ENCODE results near the gene GORASP1.

The GORASP1 gene

DNA sequence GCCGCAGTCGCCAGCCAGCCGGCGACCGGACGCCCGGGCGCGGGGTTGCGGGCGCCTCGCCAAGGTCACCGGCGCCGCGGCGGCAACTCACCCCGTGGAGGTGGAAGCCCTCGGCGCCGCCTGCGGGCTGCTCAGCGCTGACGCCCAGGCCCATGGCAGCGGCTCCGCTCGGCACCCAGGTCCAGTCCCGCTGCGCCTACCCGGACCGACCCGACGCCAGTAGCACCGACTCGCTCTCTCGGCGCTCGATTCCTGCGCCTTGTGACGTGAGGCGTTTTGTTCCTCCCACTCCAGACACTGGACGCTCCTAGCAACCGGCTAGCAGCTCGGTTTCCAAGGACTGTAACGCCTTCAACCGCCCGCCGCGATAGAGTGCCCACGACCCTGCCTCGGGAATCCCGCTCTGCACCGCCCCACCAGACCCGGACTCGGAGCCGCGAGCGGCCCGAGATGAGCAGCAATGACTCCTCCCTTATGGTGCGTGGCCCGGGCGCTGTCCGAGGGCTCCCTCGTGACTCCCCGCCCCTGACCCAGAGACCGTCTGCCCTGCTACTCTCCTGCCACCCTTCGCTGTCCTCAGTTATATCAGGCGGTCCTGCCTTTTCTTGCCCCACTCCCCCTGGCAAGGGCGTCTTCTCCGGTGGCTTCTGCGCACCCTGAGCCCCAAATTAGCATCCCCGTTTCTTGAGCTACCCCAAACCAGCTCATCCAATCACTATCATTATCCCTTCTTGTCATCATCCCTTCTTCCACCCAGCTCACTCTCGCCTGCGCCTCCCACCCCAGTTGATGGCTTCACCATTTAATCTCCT, at the start of gene GORASP1, which contains the start of gene TTC21A:
Gene GORASP1, minus strand, starts transcription at position 240 of the 812 bp plus-strand sequence. Its CDS starts 86 bp downstream, at position 154.
Gene TTC21A, plus strand, starts transcription at position 293 of the 812 bp plus-strand sequence. Its CDS starts 158 bp downstream, at position 451.
- peak; percentile 90 to 99 (median 93) for DNase-seq
- intact Hi-C loops (cut with DNase I): loop anchor here (2.0 to 10.0 kb wide), 5 partner anchors 35 to 275 kb away; partner anchors contain the start of genes SCN11A, SLC25A38 and WDR48

DNA sequence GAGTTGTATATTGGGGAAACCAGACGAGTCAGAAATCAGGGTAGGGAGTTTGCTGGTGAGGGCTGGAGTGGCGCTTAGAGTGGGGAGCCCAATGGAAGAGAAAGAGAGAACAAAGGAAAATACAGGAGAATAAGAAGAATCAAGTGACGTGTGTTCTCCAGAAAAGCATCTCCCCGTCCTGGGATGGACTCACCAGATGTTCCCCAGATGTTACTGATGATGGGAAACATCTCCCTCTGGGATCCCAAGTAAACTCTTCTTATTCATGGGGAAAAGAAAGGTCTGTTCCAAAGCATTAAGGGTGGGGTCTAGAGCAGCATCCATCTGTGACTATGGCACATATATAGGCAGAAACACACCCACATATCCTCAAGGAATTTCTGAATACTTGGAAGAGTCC, 49.0 kb upstream of the GORASP1 start:
- intact Hi-C loops (cut with DNase I): no loop called here
- no peak for DNase-seq

DNA sequence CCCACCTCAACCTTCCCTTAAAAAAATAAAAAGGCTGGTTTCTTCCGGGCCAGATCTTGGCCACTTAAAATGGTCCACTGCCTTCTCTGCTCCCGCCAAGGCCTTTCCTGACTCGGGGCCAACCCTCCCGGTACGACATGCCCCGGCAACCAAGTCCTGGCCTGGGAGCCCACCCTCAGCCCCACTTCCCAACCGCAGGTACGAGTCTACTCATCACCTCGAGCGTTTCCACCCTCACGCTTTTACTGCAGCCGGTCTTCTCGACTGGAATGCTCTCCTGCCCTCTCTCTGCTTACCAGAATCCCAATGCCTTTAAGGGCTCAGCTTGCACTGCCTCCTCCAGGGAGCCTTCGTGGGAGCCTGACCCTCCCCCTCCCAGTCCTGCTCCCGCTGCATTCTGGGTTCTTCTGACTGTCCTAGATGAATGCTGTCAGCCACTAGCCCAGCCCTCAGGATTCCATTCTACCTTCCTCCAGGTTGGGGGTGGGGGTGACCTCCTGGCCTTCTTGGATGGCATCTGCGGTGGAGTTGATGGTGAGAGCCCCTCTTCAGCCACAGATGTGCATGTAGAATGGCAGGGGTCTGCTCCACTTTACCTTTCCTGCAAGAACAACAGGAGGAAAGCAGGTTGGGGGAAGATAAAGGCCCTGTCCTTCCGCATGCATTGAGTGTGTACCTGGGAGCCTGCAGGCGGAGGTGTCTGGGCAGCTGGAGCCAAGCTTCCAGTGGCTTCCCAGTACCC, 47.0 kb upstream of the GORASP1 start:
- DNase-seq: no peak
- intact Hi-C loops (cut with DNase I): no loop called here

DNA sequence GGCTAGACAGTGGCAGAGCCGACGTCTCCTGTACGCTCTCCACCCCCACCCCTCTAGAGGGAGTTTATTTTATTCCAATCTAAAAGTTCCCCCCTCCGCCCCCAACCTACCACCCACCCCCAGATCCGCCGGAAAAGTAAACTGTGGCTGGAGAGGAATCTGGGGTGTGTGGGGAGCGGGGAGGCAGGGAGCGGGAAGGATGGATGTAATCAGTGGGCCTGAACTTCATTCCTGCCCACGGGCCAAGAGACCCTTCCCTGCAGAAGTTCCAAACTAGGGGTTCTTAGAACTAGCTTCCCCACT, 46.5 kb upstream of the GORASP1 start:
- DNase-seq: no peak
- intact Hi-C loops (cut with DNase I): no loop called here

DNA sequence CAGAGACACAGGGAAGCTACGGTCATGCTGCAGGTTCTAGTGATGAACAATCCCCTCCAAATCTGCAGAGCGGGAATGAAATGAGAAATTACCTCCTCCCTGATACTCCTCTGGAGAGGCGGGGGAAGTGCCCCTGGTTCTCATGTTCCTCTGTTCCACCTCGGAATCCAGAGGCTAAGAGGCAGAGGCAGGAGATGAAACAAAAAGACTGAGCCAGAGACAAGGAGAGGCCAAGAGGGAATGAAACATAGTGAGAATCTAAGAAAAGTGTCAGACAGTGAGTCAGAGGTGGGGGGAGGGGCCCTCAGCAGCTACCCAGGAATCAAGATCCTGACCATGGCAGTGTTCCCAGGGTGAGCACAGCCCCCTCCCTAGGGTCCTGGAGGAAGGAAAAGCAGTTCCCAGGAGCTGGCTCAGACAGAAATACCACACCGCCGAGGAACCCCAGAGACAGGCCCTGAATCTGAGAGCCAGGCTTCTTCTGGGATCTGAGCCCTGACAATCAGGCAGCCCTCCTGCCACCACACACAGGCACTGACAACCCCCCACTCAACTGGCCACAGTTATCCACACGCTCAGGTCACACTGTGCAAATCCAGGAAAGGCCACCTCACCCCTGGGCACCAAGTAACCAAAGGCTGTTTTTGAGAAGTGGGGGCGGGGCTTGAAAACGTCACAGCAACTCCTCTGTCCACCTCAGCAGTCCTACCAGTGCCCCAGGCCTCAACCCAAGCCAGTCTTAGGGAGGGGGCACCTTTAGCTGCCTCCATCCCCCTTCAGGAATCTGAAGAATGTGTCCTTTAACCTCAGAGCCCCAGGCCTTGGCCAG, 43.6 kb upstream of the GORASP1 start:
- intact Hi-C loops (cut with DNase I): no loop called here
- DNase-seq: peak in 7 of 10 donors; percentile 41 to 92 (median 56)

DNA sequence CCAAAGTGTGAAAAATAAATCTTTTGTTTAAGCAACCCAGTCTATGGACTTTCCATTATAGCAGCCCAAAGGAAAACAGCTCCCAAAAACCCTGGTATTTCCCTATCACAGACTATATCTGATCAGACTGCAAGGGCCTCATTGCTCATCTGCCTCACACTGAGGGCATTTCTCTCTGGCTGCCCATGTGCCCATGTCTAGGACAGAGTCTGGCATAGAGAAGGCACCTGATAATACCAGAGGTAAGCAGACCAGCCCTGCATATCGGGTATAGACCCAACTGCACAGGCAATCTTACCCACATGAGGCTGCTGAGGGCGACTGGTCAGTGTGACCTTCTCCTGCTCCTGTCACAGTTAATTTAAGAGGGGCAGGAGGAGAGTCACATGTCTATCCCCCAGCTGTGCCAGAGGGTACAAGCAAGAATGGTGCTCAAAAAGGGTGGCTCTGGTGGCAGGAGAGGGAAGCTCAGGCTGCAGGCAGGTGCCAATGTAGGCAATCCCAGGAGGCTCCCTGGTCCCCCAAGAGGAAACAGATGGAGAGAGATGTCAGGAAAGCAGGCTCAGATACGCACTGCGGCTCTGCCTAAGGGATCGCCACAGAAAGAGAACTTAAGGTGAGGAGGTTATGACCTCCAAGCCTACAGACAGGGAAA, 42.8 kb upstream of the GORASP1 start:
- intact Hi-C loops (cut with DNase I): no loop called here

DNA sequence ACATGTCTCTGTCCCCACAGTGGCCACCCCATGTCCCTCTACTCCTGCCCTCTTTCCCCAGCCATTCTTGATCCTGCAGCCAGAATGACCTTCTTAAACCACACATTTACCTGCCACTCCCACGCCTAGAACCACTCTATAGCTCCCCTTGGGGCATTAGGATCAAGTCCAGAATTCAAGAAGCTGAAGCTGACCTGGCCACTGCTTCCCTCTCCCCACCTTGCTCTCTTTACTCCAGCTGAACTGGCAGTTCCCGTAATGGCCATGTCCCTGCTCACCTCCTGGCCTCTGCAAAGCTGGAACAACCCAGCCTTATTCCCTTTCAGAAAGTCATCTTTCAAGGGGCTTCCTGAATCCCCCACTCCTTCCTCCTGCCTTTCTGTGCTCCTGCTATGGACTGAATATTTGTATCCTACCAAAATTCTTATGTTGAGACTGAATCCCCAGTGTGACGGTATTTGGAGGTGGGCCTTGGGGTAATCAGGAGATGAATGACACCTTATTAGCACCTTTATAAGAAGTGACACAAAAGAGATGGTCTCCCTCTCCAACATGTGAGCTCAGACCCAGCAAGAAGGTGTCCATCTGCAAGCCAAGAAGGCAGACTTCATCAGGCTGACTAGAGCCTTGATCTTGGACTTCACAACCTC, 42.2 kb upstream of the GORASP1 start:
- no peak for DNase-seq
- intact Hi-C loops (cut with DNase I): no loop called here

More for the DNA sequence above, 42.8 kb upstream of the GORASP1 start:
- DNase-seq: no peak

DNA sequence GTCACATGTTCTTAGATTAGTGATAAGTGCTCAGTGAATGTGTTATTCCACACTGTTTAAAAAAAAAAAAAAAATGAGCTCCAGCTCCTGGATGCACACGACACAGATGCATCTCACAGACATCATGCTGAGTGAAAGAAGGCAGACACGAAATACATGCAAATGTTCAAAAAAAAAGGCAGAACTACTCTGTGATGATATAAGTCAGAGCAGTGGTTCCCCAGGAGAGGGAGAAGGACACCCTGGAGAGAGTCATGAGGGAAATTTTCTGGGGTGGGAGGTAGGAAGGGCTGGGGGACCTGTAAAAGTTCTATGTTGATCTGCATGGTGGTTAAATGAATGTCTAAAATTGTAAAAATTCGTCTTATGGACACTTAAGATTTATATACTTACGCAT, 41.6 kb upstream of the GORASP1 start:
- intact Hi-C loops (cut with DNase I): no loop called here
- no peak for DNase-seq

DNA sequence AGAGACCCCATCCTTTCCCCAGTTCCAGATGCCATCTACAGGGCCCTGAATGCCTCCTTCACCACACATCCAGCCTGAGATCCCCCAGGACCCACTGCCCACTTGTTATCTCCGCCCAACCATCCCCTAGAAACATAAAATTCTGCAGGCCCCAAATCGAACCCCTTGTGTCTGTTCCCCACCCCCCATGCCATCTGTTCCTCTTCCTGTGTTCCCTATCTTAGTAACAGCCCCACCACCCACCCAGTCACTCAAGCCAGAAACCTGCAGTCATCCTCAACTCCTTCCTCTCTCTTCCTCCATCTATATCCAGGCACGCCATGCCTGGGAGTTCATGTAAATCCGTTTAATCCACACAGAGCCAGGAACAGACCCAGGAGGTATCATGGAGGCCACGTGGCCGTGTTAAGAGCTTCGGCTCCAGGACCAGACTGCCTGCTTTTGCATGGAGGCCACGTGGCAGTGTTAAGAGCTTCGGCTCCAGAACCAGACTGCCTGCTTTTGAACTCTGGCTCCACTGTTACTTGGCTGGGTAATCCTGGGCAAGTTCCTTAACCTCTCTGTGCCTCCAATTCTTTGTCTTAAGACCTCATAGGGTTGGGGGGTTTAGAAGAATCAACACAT, 41.1 kb upstream of the GORASP1 start:
- intact Hi-C loops (cut with DNase I): no loop called here
- peak in 2 of 10 donors; percentile 29 to 58 for DNase-seq

DNA sequence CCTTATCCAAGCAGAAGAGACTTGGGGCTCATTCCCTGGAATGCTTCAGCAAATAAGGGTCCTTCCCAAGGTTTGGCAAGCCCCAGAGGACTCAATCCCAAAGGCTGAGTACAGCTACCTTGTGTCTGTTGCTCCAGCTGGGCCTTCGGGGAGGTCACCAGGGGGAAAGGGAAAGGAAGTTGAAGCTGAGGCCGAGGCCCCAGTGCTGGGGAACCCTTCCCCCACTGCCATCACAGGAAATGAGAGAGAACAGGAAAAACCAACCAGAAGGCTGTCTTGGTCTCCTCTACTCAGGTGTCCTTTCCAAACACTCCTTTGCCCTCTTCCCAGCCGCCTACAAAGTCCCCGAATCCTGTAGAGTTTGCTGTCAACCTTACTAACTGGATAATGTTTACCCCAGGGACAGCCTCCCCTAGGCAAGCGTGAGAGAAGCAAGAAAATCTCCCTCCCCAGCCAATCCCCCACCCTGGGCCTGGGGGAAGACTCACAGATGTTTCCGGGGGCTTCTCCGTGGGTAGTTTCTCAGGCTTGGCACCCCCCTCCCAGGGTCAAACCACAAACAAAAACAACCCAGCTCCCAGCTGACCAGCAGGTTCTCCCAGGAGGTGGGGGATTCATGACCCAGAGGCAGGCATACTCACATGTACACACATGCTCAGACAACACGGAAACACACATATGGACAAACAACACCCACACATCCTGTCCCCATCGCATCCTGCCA, 40.4 kb upstream of the GORASP1 start:
- intact Hi-C loops (cut with DNase I): no loop called here
- no peak for DNase-seq

DNA sequence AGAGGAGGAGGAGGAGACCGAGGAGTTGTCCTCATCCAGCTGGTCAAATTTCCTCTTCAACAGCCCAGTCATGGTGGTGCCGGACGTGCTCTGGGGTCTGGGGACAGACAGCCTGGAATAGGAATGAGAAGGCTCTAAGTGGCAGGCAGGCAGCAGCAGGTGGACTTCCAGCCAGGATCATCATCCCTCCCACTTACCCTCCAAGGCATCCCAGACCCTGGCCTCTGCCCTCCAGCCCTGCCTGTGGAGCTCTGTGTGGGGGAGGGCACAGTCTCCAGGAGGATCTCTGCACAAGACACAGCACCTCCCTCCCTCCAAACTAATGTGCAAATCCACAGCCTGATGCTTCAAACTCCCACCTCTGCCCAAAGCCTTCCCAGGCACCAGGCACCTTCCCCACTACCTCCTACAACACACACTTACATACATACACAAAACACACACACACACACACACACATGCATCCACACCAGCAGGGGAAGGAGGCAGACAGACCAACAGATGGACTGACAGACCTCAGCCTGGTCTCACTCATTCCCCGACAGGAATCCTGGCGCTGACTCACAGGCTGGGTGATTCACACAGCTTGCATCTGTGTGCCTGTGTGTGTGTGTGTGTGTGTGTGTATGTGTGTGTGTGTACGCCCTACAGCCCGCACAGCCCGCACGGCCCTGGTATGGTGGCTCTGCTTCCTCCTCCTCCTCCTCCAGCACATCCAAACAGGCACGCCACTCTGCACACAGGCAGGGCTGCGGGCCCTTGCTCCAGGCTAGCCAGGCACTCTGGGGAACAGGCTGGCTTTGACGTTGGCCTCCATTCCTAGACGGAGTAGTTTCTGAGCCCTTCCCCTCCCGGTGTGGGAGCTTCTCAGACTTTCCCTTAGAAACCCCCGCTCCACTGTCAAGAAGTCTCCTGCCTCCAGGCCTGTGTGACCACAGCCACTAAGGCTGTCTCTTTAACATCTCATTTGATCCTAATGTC, 39.5 kb upstream of the GORASP1 start:
- DNase-seq: peak; percentile 43 to 96 (median 78)
- intact Hi-C loops (cut with DNase I): no loop called here

DNA sequence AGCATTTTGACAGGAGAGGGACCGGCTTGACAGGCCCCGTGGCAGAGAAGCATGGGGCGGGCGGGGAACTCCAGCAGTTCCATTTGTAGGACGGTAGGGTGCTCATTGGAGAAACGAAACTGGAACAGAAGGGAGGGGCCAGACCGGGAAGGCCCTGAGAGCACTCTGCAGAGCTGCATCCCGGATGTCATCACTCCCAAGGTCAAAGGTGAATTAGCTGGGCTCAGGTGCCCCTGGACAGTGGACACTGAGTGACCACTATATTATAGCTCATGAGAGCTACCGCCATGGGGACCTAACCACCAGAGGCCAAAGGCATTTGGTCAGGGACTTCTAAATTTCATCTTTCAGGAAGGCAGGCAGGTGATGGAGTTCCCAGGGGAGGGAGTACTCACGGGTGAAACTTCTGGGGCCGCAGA, 38.7 kb upstream of the GORASP1 start:
- intact Hi-C loops (cut with DNase I): no loop called here
- peak in 4 of 10 donors; percentile 28 to 89 (median 60) for DNase-seq

DNA sequence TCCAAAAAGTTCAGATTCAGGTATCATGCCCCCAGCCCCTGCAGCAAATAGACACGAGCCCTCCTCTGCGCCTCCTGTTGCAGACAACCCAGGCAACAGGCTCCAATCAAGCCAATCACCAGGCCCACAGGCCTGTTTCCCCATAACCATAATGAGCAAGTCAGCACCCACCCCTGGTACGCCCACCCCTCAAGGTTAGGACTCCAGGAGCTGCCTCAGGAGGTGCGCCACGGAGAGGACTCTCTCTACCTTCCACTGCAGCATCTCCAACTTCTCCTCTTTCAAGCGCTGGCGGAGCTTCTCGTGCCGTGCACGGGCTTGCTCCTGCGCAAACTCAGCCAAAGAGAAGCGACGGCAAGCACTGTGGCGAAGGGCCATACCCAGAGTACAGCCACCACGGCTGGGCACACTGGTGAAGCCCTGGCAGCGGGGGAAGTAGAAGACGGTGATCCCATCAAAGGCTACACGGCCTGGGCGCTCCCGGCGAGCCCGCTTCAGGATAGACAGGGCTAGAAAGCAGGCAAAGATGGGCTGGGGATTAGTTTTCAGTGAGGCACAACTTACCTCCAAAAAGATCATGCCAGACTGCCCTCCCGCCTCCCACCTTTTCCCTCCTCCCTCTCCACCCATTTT, 37.4 kb upstream of the GORASP1 start:
- no peak for DNase-seq
- intact Hi-C loops (cut with DNase I): loop anchor here (5.0 kb wide), 1 partner anchor 38 kb away; the partner anchor contains the start of genes GORASP1 and TTC21A

DNA sequence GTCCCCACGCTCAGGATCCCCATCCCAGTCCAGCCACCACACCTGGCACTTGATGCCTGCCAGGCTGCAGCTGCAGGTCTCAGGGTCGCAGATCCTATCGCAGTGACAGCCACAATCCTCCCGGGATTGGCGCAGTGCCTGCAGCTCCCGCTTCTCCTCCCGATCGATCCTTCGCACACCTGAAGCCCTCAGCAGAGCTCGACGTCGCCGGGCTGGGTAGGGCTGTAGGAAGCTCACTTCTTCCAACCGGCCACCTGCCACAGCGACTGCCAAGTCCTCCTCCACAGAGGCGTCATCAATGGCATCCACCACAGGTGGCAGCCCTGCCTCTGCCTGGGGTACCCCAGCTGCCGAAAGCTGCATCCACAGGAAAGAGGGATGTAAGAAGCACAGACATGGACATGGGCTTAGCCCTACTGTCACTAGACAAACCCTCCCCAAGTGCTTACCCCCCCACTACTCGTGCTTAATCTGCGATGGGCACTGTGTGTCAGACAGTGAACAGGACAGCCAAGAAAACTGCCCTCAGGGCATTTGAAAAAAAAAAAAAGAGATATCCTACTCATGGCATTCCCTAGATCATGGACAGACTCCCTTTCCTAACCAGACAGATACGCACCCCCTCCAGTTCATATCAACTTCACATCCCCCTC, 36.8 kb upstream of the GORASP1 start:
- DNase-seq: peak in 2 of 10 donors; percentile 21 to 87
- intact Hi-C loops (cut with DNase I): loop anchor here (5.0 kb wide), 1 partner anchor 37 kb away; the partner anchor contains the start of genes GORASP1 and TTC21A

DNA sequence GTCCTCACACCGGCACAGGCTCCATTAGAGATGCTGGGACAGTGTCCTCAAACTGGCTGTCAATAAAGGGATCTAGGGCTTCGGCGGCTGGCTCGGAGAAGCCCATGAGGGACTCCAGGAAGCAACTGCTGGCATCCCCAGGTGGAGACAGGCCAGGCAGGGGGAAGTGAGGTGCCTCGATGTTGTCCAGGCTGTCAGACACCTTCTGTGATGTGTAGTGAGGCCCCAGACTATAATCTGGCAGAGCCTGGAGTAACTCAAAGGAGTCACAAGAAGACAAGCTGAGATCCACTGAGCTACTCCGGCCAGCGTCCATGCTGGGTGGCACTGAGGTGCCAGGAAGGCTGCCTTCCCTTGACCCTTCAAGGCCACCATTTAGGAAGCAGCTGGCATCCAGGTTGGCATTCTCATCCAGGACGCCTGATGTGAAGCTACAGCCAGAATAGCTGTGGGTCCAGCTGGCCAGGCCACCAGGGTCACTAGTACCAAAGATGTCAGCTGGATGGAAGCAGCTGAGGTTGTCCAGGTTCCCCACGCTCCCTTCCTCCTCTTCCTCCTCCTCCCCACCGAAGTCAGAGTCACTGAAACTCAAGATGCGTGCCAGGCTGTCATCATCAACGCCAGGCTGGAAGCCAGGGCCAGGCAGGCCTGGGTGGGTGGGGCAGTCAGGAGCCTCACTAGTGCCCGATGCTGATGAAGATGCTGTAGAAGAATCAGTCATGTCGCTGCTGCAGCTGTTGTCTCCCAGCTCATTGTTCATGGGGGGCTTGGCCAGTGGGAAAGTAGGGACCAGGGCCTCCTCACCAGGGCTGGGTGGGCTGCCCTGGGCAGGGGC, 35.8 kb upstream of the GORASP1 start:
- intact Hi-C loops (cut with DNase I): loop anchor here (5.0 kb wide), 1 partner anchor 36 kb away; the partner anchor contains the start of genes GORASP1 and TTC21A
- DNase-seq: peak in 1 of 10 donors; percentile 63

Data from posterior cingulate gyrus (tissue), 11 donors.